Articular chondrocyte of knee joint (primary cell): Measurements from ENCODE around the gene INHBC. TPM values are rescaled to one million over a fixed set of nuclear protein-coding genes. Genes with fewer than 3 reads are reported as not detected.

Experiments
- small RNA-seq: library from RNA; depleted of rRNA; stranded (forward); fragments of <200 nt; gene quantifications from one replicate; pipeline ENCODE3, GENCODE V24; 2012
- total RNA-seq: library from RNA; depleted of rRNA; stranded (reverse); fragments of >200 nt; gene quantifications from 2 replicates; pipeline ENCODE4 v1.2.3, GENCODE V29; 2012

Gene INHBC, protein sequence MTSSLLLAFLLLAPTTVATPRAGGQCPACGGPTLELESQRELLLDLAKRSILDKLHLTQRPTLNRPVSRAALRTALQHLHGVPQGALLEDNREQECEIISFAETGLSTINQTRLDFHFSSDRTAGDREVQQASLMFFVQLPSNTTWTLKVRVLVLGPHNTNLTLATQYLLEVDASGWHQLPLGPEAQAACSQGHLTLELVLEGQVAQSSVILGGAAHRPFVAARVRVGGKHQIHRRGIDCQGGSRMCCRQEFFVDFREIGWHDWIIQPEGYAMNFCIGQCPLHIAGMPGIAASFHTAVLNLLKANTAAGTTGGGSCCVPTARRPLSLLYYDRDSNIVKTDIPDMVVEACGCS
- under 0.01 TPM in 1 of 2 replicates, not detected in the other for total RNA-seq

DNA sequence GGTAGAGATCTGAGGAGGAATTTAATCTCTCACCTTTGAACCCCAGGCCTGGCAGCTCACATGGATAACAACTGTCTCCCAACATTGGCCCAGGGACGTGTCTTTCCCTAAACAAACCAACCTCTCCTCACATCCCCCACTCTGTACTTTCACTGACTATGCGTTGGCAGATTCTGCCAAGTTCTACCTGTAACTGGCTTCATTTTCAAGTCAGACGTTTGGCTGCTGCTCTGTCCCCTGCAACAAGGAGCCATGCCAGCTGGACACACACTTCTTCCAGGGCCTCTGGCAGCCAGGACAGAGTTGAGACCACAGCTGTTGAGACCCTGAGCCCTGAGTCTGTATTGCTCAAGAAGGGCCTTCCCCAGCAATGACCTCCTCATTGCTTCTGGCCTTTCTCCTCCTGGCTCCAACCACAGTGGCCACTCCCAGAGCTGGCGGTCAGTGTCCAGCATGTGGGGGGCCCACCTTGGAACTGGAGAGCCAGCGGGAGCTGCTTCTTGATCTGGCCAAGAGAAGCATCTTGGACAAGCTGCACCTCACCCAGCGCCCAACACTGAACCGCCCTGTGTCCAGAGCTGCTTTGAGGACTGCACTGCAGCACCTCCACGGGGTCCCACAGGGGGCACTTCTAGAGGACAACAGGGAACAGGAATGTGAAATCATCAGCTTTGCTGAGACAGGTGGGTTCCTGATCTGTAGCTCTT is at the start of gene INHBC:
INHBC (plus strand) TSS at position 268 of the 707 bp plus-strand sequence; CDS start at position 371, 103 bp downstream.

DNA sequence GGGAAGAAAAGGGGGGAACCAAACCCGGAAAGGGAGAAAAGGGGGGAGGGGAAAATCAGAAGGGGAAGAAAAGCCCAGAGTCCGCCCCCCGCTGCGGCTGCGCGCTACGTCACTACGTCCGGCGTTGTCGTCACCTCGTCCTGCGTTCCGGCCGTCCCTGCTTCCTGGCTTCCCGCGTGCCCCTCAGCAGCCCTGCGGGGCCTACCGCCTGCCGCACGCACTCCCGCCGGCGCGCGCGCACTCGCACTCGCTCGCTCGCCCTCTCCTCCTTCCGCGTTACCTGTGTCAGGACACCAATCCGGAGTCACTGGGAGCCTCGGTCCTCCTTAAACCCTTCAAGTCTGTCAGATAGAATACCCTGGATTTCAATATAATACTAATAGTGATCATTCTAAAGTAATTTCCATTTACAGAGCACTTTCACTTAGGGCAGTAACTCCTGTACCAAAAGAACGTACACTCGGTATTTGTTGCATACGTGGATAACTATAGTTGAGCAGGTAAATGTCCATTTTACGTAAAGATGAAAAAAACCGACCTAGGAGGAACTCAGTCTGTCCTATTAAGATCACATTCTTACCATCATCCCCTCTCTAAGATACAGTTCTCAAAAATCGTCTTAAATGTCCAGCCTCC is 3.5 kb upstream of the INHBC start, which contains the start of gene R3HDM2:
R3HDM2 (minus strand) TSS at position 113 of the 636 bp plus-strand sequence. CDS start 120,615 bp downstream, outside the sequence.

DNA sequence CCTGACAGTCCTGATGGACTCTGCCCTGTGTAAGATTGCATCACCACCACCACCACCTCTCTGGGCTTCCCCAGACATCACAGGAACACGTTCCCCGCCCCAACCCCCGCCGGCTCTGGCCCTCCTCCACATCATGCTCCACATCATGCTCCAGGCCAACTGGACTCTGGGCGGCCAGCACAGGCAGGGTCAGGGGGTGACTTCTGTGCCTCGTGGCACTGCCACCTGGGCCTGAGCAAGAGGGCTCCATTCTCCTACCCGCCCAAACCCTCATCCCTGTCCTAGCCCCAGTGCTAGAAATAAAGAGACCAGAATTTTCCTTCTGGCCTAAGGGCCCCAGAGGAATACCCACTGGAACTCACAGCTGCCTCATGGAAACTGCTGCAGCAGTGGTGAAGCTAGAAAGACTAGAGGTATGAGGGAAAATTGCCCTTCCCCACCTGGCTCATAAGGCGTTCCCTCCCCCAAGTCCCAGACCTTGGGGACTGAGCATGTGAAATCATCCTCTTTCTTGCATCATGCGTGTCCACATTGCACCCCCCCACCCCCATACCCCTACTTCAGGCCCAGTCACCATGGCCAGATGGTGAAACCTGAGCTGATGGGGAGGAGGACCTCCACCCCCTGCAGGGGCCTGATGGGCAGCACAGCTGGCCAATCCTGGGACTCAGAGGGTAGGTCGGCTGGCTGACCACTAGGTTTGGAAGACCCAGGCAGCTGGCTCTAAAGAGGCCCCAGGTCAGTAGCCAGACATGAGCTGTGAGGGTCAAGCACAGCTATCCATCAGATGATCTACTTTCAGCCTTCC is 20.2 kb downstream of the INHBC start, which contains the start of gene INHBE:
INHBE (plus strand) TSS at position 742 of the 808 bp plus-strand sequence. CDS start 230 bp downstream, outside the sequence.

DNA sequence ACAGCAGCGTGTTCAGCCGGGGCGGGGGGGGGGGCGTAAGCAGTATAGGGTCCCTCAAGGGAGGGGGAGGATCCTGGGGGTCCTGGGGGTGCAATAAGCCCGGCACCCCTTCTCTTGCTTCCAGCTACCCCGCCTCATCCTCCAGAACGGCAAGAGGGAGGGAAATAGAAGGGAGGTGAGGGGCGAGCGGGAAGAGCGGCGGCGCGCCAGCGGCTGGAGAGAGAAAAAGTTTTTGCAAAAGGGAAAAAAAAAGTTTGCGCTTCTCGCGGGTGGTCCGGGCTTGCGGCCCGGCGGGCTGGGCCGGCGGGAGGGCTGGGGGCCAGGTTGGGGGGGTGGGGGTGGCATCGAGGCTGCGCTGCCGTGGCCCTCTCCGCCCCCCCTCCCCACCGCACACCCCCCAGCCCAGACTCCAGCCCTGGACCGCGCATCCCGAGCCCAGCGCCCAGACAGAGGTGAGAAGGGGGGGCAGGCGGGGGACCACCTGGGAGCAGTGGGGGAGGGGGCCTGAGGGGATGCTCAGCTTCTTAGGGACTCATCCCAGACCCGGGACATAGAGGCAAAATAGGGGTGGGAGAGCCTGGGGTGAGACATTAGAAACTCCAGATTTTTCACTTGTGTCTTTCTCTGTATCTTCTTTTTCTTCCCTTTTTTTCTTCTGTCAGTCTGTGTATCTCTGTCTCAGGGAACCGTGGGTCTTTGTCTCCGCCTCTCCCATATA is 25.3 kb downstream of the INHBC start, which contains the start of gene GLI1:
GLI1 (plus strand) TSS at position 36 of the 718 bp plus-strand sequence. CDS start 3,907 bp downstream, outside the sequence.

DNA sequence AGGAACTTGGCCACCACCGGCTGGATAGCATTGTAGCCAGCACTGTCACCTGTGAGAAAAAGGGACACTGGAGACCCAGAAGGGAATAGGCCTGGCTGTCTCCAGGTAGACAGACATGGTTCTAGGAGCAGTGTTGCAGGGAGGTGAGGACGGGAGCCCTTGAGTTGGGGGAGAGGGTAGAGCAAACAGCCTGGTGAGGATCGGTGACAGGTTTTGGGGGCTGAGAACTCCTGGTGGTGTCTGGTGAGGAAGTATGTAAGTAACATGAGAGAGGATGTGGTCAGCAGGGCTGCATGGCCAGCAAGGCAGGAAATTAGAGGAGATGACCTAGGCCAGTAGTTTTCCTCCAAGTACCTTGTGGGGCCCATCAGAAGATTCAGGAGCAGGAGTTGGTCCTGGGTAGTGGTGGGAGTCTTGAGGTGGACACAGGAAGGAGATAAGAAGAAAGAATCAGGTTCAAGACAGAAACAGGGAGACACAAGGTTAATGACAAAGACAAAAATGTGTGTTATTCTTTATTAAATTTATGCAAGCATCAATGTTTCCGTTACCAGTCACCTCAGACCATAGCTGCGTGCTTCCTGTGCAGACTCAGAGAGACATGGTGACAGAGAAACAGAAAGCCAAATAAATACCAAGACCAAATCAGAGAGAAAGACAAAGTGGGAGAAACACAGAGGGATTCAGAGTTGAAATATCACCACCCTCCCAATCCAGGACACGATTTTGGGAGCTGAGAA is 45.0 kb downstream of the INHBC start, which contains the start of gene ARHGAP9:
ARHGAP9 (minus strand) TSS at position 491 of the 740 bp plus-strand sequence; CDS start at position 31, 460 bp downstream.

DNA sequence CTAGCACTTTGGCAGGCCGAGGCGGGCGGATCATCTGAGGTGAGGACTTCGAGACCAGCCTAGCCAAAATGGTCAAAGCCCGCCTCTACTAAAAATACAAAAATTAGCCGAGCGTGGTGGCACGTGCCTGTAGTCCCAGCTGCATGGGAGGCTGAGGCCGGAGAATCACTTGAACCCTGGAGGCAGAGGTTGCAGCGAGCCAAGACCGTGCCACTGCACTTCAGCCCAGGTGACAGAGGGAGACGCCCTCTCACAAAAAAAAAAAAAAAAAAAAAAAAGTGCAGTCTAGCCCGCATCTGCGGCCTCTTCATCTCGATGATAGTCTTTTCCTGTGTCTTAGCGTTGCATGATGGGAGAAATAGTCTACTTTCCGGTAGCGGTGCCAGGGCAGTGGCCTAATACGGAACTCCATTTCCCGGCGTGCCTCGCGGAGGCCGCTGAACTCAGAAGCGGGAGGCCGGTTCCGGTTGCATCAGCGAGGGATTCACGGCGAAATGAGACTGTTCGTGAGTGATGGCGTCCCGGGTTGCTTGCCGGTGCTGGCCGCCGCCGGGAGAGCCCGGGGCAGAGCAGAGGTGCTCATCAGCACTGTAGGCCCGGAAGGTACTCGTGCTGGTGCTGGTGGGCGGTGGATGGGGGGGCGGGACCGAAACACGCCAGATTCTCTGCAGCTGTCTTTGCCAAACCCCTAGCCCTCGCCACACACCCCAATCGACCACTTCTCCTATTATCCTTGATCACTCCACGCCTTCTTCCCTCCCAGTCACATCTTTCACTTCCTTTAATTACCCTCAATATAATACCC is 53.2 kb downstream of the INHBC start, which contains the start of gene MARS1:
MARS1 (plus strand) TSS at position 472 of the 805 bp plus-strand sequence; CDS start at position 495, 23 bp downstream.

Small RNA genes within 50 kb of the gene (small RNA-seq; reads per million reads assigned to genes)
- not detected for gene RNU6-879P

Other genes with a start within 250 kb of the INHBC start
- 4.3 and 5.2 TPM in 2 replicates for gene NXPH4, start 218.0 kb upstream of the INHBC start, total RNA-seq
- 251 and 302 TPM in 2 replicates for gene SHMT2, start 205.1 kb upstream of the INHBC start, total RNA-seq
- gene STAC3, start 183.6 kb upstream of the INHBC start, total RNA-seq = 0.54 and 0.65 TPM in 2 replicates
- gene R3HDM2, start 3.7 kb upstream of the INHBC start, total RNA-seq = 25.5 and 27.0 TPM in 2 replicates
- gene INHBE, start 20.5 kb downstream of the INHBC start, total RNA-seq = 0.22 TPM in 1 of 2 replicates, not detected in the other
- gene GLI1, start 25.0 kb downstream of the INHBC start, total RNA-seq = 0.11 and 0.26 TPM in 2 replicates
- gene ARHGAP9, start 45.1 kb downstream of the INHBC start, total RNA-seq = 0.22 TPM in 1 of 2 replicates, not detected in the other
- gene MARS1, start 53.3 kb downstream of the INHBC start, total RNA-seq = 108 and 113 TPM in 2 replicates
- 40.5 and 59.5 TPM in 2 replicates for gene DDIT3, start 85.7 kb downstream of the INHBC start, total RNA-seq
- gene MBD6, start 88.0 kb downstream of the INHBC start, total RNA-seq = 3.8 and 5.2 TPM in 2 replicates
- gene DCTN2, start 112.4 kb downstream of the INHBC start, total RNA-seq = 113 and 132 TPM in 2 replicates
- under 0.01 and 0.22 TPM in 2 replicates for gene KIF5A, start 115.3 kb downstream of the INHBC start, total RNA-seq
- 23.5 and 26.2 TPM in 2 replicates for gene PIP4K2C, start 156.4 kb downstream of the INHBC start, total RNA-seq
- 9.4 and 11.2 TPM in 2 replicates for gene DTX3, start 170.0 kb downstream of the INHBC start, total RNA-seq
- 16.2 and 17.2 TPM in 2 replicates for gene ARHGEF25, start 176.7 kb downstream of the INHBC start, total RNA-seq
- gene B4GALNT1, start 198.4 kb downstream of the INHBC start, total RNA-seq = 1.0 and 2.9 TPM in 2 replicates